DMS79 treated with DMSO at 0.1 percent for 48 hours (cell line): ENCODE results near the gene PI4KB.
A peak's percentile ranks its signal among the peaks of the same experiment; 100 is the strongest.
"Not testable (repeated sequence)": the region's sequence is repeated elsewhere in the genome, so short reads cannot be mapped to it uniquely, and the experiment has no call there.

Experiments used
- DNase-seq: peaks from one replicate; lab custom pipeline; 2025; lab: John Stamatoyannopoulos, UW

Gene PI4KB

DNA sequence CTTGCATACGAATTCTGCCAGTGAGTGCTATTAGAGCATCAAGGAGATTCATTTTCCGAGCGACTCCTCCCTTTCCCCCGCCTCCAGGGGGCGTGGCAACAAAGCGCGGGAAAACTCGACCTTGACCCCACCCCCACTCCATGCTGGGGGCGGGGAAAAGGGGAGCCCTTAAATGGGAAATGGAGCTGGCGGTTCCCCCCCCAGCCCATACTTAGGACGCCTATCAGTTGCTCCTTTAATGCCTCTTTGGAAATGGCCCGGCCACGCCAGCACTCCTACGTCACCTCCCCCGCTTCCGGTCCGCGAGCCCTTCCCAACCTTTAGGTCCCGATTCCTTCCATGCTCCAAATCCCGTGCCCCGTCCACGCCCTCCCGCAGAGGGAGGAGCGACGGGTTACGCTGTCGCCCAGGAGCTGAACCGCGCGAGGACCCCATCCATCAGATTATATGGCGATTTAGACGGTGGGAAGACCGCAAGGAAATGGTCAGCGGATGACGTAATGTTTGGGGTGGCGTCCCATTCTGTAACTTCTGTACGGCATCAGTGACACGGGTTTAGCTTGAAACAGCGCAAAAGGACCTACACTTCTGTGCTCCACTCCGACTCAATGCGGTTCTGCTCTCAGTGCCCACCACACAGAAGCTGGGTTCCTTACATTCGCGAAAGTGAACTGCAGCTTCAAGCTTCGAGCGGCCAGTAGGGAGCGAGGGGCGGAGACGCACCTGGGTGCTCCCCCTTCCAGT, 45.8 kb downstream of the PI4KB start:
- peak; percentile 96 for DNase-seq

DNA sequence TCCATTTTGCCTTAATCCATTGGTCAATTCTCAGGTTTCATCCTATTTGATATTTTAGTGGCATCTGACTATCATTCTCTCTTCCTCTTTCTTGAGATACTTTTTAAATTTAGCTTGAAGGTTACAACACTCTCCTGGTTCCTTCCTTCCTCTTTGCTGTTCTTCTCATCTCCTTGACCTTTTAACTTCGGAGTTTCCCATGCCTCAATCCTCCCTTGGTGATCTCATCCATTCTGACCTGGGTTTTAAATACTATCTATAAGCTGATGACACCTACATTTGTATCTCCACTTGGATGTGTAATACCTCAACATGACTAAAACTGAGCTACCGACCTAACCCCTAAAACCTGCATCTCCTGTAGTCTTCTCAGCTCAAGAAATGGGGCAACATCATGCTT, 50.0 kb downstream of the PI4KB start:
- no peak for DNase-seq

- not testable (repeated sequence) for DNase-seq
Measured at GRCh38 chr1:151275341-151275740, 51.9 kb downstream of the PI4KB start.

DNA sequence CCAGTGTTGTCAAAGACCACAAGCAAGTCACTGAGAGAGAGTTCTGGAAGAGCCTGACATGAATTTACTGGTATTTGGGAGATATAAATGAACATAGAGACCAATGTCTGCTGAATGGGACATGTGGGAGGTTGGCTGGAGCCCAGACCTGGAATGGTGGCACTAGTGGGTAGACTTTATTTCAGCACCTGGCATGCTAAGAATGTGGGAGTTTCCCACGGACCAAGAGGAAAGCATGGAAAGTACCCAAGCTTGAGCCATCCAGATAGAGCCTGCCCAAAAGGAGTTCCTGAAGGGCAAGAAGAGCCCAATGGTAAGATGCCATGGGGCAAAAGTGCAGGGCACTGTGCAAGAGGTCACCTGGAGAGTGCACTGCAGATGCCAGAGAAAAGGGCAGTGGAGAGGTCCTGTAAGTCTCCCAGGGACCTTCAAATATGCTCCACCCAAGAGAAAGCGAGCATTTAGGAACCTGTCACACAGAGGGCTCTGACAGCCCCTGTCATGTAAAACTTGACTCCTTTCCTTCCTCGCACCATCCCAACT, 53.2 kb downstream of the PI4KB start:
- no peak for DNase-seq

DNA sequence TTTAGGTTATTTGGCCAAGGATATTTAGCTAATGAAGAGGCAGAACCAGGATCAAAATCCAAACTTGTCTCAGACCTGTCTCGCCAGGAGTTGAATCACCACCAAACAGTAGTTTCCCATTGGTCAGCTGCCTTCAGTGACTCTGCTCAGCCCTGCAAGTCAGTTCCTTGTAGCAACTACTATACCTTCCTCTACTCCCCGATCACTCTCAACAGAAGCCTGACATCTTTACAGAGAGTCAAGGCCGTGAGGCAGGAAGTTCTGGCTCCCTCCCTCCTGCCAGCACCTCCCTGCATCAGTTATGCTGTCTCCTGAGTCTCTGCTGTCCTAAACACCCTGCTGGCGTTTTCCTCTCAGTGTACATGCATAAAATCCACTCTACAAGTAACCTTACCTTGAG, 59.5 kb downstream of the PI4KB start:
- no peak for DNase-seq

DNA sequence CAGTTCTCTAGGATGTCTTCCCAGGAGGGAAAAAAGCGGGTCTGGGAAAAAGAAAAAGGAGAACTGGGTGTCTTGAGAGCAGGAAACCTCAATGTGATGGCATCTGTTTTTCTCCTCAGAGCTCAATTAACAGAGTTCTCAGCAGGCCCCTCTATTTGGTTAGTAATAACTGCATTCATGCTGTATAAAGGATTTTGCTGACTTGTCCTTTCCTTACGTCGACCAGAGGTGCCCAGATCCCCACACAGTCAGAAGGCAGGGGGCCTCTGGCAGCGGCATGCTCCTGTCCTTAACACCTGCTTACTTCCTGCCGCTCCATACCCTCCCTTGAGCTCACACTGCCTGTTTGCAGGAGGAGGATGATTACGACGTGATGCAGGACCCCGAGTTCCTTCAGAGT, 60.4 kb downstream of the PI4KB start:
- DNase-seq = no peak

- DNase-seq = no peak
Measured at GRCh38 chr1:151266315-151266714, 60.9 kb downstream of the PI4KB start.

DNA sequence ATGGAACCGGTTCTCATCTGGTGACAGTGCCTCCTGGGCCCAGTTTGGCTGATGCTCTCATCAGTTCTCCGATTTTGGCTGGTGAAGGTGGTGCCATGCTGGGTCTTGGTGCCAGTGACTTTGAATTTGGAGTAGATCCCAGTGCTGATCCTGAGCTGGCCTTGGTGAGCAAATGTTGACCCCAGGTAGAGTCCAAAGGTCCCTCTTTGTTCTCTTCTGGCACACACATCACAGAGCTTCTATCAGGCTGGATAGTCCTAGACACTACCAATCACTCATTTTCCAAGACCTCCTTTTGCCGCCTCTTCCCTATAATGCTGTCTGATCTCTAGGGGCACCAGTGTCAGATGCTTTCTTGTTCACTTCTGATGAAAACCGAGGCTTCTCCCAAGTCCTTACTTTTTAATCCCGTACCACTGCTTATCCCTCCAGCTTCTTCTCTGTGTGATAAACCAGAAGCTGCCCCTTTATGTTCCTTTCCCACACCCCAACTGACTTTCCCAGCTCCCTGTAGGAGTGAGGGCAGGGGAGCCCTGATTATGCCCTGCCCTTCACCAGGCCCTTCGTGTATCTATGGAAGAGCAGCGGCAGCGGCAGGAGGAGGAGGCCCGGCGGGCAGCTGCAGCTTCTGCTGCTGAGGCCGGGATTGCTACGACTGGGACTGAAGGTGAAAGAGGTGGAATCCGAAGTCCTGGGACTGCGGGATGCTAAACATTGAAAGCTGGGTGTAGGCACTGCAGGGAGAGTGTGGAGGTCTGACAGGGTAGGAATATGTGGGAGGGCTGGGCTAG, 61.6 kb downstream of the PI4KB start:
- DNase-seq = no peak

DNA sequence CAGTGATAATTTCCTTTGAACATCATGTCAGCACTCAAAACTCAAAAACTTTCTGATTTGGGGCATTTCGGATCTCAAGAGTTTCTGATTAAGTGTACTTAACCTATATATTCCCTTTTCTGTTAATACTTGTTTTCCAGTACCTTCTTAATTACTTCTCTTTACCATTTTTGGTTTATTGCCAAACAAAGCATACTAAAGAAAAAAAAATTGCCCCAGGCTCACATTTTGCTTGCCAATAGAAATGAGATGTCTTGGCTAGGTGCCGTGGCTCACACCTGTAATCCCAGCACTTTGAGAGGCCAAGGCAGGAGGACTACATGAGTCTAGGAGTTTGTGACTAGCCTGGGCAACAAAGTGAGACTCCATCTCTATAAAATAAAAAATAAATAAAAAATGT, 67.9 kb downstream of the PI4KB start:
- DNase-seq = no peak

GRCh38 chr1:151255381-151255780, 71.8 kb downstream of the PI4KB start:
- DNase-seq = peak; percentile 10

DNA sequence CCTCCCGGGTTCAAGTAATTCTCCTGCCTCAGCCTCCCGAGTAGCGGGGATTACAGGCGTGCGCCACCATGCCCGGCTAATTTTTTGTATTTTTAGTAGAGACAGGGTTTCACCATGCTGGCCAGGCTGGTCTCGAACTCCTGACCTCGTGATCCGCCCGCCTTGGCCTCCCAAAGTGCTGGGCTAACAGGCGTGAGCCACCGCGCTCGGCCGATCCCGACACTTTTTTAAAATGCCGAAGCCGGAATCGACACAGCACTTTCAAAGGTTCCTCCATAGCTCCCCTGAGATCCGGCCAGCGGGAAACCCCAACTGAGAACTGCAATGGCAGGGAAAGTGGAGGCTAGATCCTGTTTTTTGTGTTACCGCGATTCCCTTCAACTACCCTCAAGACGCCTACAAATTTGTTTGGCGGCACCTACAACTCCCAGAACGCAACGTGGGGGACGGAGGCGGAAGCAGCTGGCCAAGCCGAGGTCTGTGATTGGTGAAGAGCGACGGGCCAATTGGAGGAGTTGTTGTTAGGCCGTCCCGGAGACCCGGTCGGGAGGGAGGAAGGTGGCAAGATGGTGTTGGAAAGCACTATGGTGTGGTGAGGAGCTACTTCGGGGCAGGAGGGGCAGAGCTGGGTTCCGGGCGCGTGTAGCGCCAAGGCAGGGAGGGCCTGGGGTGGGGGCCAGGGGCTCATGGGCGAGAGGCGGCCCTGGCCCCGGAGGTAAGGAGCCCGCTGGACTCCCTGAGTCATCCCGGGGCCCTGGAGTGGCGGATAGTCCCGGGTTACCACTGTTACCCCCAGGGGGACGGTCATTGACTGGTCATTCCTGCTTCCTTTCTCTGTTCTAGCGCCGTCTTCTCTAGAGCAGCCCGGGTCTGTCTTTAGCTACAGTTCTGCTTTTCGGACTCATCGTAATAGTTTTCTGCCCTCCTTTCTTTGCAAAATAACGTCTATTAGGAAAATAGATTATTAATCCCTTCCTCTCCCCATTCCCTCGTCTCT, 72.7 kb downstream of the PI4KB start, which contains the start of gene PSMD4:
Gene PSMD4 (plus strand): TSS at position 518 of the 997 bp plus-strand sequence. CDS start 49 bp downstream, at position 567.
- DNase-seq = peak; percentile 97

- DNase-seq = peak; percentile 85
Measured at GRCh38 chr1:151251656-151252470, 75.4 kb downstream of the PI4KB start.

DNA sequence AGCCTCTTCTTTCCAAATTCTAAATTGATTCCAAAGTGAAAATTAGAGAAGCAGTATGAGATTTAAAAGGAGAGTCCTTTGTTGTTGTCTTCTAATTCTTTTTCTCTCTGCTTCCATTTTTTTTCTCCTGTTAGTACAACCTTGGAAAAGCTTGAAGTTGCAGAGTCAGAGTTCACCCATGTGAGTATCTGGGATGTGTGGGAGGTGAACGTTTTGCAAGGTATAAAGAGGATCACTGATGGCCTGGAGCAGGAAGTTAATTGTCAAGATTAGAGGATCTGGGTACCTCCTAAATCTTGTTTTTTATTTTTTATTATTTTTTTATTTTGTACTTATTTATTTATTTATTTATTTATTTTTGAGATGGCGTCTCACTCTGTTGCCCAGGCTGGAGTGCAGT, 80.4 kb downstream of the PI4KB start:
- DNase-seq = no peak

- DNase-seq = no peak
Measured at GRCh38 chr1:151243683-151244216, 83.5 kb downstream of the PI4KB start.

GRCh38 chr1:151242442-151242841, 84.8 kb downstream of the PI4KB start:
- DNase-seq = no peak
